HEK293 (cell line): ENCODE results near the gene B2M.
"Not testable (repeated sequence)": the region's sequence is repeated elsewhere in the genome, so short reads cannot be mapped to it uniquely, and the experiment has no call there.

Experiments
- CTCF ChIA-PET: fragments of 350-600 bp; formaldehyde crosslinking; extraction: SDS; loops from one replicate; lab custom pipeline; 2021; ENCODE audit warnings: antibody characterized with exemption; lab: Yijun Ruan, JAX
- POLR2A ChIA-PET: fragments of 300-600 bp; formaldehyde crosslinking; extraction: SDS; loops from one replicate; lab custom pipeline; 2020; ENCODE audit warnings: antibody characterized with exemption, inconsistent platforms; lab: Yijun Ruan, JAX
- H3K27ac ChIP-seq: fragments of 200-500 bp; sonication (Bioruptor generic); 2 replicates; pipeline ENCODE4 v1.5.1; 2014; ENCODE audit warnings: low read depth, low read length, control low read depth, inconsistent platforms; ENCODE audit errors: extremely low read depth
- H3K36me3 ChIP-seq, 2 experiments: fragments of 200-500 bp in 1 of 2; sonication (Bioruptor generic) in 1 of 2; 1 replicate in 1 of 2; 2 replicates in 1 of 2; pipeline ENCODE4 v1.5.1; 2014 to 2017; ENCODE audit warnings: inconsistent platforms in 2 of 2, low read length in 2 of 2; ENCODE audit not compliant: control insufficient read depth in 2 of 2, insufficient read depth in 1 of 2
- H3K4me1 ChIP-seq: fragments of 200-500 bp; sonication (Bioruptor generic); 2 replicates; pipeline ENCODE4 v1.5.1; 2014; ENCODE audit warnings: mild to moderate bottlenecking, low read length, inconsistent platforms; ENCODE audit not compliant: control insufficient read depth, insufficient read depth
- H3K4me3 ChIP-seq: 2 replicates; pipeline ENCODE4 v1.5.1; 2011; ENCODE audit warnings: low read depth, mild to moderate bottlenecking, control low read depth, low read length, moderate library complexity
- H3K9me3 ChIP-seq: fragments of 200-500 bp; sonication (Bioruptor generic); 2 replicates; pipeline ENCODE4 v1.5.1; 2014; ENCODE audit warnings: low read depth, low read length, inconsistent platforms; ENCODE audit not compliant: control insufficient read depth, insufficient read depth
- KLF1 ChIP-seq: fragments of 450-650 bp; formaldehyde crosslinking; IDR thresholded peaks from 2 replicates; pipeline ENCODE4 v1.5.1; 2016; ENCODE audit warnings: missing biosample characterization, missing genetic modification characterization
- KLF9 ChIP-seq: fragments of 450-650 bp; formaldehyde crosslinking; IDR thresholded peaks from 2 replicates; pipeline ENCODE4 v1.5.1; 2016; ENCODE audit warnings: missing biosample characterization, missing genetic modification characterization, low read depth
- OSR2 ChIP-seq: fragments of 450-650 bp; formaldehyde crosslinking; IDR thresholded peaks from 2 replicates; pipeline ENCODE4 v1.5.1; 2016; ENCODE audit warnings: missing biosample characterization, missing genetic modification characterization
- REPIN1 ChIP-seq: fragments of 450-650 bp; formaldehyde crosslinking; IDR thresholded peaks from 2 replicates; pipeline ENCODE4 v1.5.1; 2017; ENCODE audit warnings: missing biosample characterization, missing genetic modification characterization, low read depth
- SCRT2 ChIP-seq: fragments of 450-650 bp; formaldehyde crosslinking; IDR thresholded peaks from 2 replicates; pipeline ENCODE4 v1.5.1; 2016; ENCODE audit warnings: missing biosample characterization, missing genetic modification characterization
- TCF7L2 ChIP-seq: IDR thresholded peaks from 2 replicates; pipeline ENCODE4 v1.6.1; 2011; ENCODE audit warnings: low read depth, mild to moderate bottlenecking, inconsistent platforms, low read length, moderate library complexity, borderline replicate concordance
- ZBTB1 ChIP-seq: fragments of 450-650 bp; formaldehyde crosslinking; IDR thresholded peaks from 2 replicates; pipeline ENCODE4 v1.5.1; 2016; ENCODE audit warnings: missing biosample characterization, missing genetic modification characterization
- ZBTB20 ChIP-seq: fragments of 450-650 bp; formaldehyde crosslinking; IDR thresholded peaks from 2 replicates; pipeline ENCODE4 v1.5.1; 2016; ENCODE audit warnings: missing biosample characterization, missing genetic modification characterization
- ZNF266 ChIP-seq: fragments of 450-650 bp; formaldehyde crosslinking; IDR thresholded peaks from 2 replicates; pipeline ENCODE4 v1.5.1; 2016; ENCODE audit warnings: missing biosample characterization, missing genetic modification characterization, low read depth
- ZNF366 ChIP-seq: fragments of 450-650 bp; formaldehyde crosslinking; conservative IDR thresholded peaks from 2 replicates; pipeline ENCODE4 v1.5.1; 2016; ENCODE audit warnings: missing biosample characterization, missing genetic modification characterization
- ZNF416 ChIP-seq: fragments of 450-650 bp; formaldehyde crosslinking; IDR thresholded peaks from 2 replicates; pipeline ENCODE4 v1.5.1; 2016; ENCODE audit warnings: missing biosample characterization, missing genetic modification characterization
- ZNF426 ChIP-seq: fragments of 450-650 bp; formaldehyde crosslinking; IDR thresholded peaks from 2 replicates; pipeline ENCODE4 v1.5.1; 2017; ENCODE audit warnings: missing biosample characterization, missing genetic modification characterization, mild to moderate bottlenecking, inconsistent platforms, moderate library complexity
- ZNF549 ChIP-seq: fragments of 450-650 bp; IDR thresholded peaks from 2 replicates; pipeline ENCODE4 v1.5.1; 2018; ENCODE audit warnings: missing biosample characterization, missing genetic modification characterization, mild to moderate bottlenecking, inconsistent platforms, moderate library complexity
- ZNF621 ChIP-seq: fragments of 450-650 bp; formaldehyde crosslinking; IDR thresholded peaks from 2 replicates; pipeline ENCODE4 v1.5.1; 2017; ENCODE audit warnings: missing biosample characterization, missing genetic modification characterization
- ZNF776 ChIP-seq: fragments of 450-650 bp; formaldehyde crosslinking; IDR thresholded peaks from 2 replicates; pipeline ENCODE4 v1.5.0; 2017; ENCODE audit warnings: missing biosample characterization, missing genetic modification characterization, borderline replicate concordance
- TF ChIP-seq, protein P1 (sequence below): fragments of 450-650 bp; formaldehyde crosslinking; conservative IDR thresholded peaks from 2 replicates; pipeline ENCODE4 v1.5.1; 2016; ENCODE audit warnings: low read depth, missing biosample characterization, missing genetic modification characterization
- TF ChIP-seq, protein P2 (sequence below): fragments of 450-650 bp; formaldehyde crosslinking; IDR thresholded peaks from 2 replicates; pipeline ENCODE4 v1.5.1; 2017; ENCODE audit warnings: missing biosample characterization, missing genetic modification characterization

The B2M gene

DNA sequence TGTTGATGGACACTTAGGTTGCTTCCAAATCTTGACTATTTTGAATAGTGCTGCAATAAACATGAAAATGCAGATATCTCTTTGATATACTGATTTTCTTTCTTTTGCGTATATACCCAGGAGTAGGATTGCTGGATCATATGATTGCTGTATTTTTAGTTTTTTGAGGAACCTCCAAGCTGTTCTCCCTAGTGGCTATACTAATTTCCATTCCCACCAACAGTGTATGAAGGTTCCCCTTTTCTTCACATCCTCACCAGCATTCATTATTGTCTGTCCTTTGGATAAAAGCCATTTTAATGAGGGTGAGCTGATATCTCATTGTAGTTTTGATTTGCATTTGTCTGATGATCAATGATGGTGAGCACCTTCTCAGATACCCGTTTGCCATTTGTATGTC is 12.7 kb upstream of the B2M start:
- H3K36me3 ChIP-seq = no peaks in the 10 kb centered on the region
- POLR2A ChIA-PET = no interaction called here
- TF ChIP-seq ZNF366 = no peak
- no peak for TF ChIP-seq KLF9 (tag by site-specific recombination)
- no peak for TF ChIP-seq KLF1
- TF ChIP-seq ZBTB20 (tag by site-specific recombination) = no peak
- TF ChIP-seq ZNF621 (tag by site-specific recombination) = no peak
- no peak for TF ChIP-seq TCF7L2
- TF ChIP-seq REPIN1 (tag by site-specific recombination) = no peak
- no peak for TF ChIP-seq ZNF776 (tag by site-specific recombination)
- TF ChIP-seq ZNF266 (tag by site-specific recombination) = no peak
- no peak for TF ChIP-seq ZNF416 (tag by site-specific recombination)
- TF ChIP-seq, protein P1, sequence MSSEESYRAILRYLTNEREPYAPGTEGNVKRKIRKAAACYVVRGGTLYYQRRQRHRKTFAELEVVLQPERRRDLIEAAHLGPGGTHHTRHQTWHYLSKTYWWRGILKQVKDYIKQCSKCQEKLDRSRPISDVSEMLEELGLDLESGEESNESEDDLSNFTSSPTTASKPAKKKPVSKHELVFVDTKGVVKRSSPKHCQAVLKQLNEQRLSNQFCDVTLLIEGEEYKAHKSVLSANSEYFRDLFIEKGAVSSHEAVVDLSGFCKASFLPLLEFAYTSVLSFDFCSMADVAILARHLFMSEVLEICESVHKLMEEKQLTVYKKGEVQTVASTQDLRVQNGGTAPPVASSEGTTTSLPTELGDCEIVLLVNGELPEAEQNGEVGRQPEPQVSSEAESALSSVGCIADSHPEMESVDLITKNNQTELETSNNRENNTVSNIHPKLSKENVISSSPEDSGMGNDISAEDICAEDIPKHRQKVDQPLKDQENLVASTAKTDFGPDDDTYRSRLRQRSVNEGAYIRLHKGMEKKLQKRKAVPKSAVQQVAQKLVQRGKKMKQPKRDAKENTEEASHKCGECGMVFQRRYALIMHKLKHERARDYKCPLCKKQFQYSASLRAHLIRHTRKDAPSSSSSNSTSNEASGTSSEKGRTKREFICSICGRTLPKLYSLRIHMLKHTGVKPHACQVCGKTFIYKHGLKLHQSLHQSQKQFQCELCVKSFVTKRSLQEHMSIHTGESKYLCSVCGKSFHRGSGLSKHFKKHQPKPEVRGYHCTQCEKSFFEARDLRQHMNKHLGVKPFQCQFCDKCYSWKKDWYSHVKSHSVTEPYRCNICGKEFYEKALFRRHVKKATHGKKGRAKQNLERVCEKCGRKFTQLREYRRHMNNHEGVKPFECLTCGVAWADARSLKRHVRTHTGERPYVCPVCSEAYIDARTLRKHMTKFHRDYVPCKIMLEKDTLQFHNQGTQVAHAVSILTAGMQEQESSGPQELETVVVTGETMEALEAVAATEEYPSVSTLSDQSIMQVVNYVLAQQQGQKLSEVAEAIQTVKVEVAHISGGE (tag by site-specific recombination) = no peak
- TF ChIP-seq, protein P2, sequence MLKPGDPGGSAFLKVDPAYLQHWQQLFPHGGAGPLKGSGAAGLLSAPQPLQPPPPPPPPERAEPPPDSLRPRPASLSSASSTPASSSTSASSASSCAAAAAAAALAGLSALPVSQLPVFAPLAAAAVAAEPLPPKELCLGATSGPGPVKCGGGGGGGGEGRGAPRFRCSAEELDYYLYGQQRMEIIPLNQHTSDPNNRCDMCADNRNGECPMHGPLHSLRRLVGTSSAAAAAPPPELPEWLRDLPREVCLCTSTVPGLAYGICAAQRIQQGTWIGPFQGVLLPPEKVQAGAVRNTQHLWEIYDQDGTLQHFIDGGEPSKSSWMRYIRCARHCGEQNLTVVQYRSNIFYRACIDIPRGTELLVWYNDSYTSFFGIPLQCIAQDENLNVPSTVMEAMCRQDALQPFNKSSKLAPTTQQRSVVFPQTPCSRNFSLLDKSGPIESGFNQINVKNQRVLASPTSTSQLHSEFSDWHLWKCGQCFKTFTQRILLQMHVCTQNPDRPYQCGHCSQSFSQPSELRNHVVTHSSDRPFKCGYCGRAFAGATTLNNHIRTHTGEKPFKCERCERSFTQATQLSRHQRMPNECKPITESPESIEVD (tag by site-specific recombination) = no peak
- H3K27ac ChIP-seq = no peak overlapping the region
- CTCF ChIA-PET = interaction anchor here (0.6 to 1.0 kb wide), 3 partner anchors 35 to 40 kb away, joined by 3 read pairs; partner anchors contain the start of gene SPG11
- no peaks in the 10 kb centered on the region for H3K9me3 ChIP-seq
- no peak overlapping the region for H3K4me3 ChIP-seq
- H3K4me1 ChIP-seq = no peaks in the 10 kb centered on the region

DNA sequence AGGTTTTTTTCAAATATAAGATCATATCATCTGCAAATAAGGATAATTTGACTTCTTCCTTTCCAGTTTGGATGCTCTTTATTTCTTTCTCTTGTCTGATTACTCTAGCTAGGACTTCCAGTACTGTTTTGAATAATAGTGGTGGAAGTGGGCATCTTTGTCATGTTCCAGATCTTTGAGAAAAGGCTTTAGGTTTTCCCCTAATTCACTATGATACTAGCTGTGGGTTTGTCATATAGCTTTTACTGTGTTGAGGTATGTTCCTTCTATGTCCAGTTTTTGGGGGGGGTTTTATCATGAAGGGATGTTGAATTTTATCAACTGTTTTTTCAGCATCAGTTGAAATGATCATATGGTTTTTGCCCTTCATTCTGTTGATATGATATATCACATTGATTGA is 10.6 kb upstream of the B2M start:
- H3K27ac ChIP-seq, CTCF ChIA-PET, POLR2A ChIA-PET: not testable (repeated sequence)

DNA sequence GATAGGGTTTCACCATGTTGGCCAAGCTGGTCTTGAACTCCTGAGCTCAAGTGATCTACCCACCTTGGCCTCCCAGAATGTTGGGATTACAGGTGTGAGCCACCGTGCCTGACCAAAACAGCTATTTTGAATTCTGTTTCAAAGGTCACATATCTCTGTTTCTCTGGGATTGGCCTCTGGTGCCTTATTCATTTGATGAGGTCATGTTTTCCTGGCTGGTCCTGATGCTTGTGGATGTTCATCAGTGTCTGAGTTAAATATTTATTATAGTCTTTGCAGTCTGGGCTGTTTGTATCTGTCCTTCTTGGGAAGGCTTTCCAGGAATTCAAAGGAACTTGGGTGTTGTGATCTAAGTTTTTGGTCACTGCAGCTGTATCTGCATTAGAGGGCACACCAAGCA is 5.3 kb upstream of the B2M start:
- no peak overlapping the region for H3K27ac ChIP-seq
- POLR2A ChIA-PET = no interaction called here
- TF ChIP-seq ZBTB1 (tag by site-specific recombination) (no peak), SCRT2 (tag by site-specific recombination) (no peak), OSR2 (no peak), ZNF426 (tag by site-specific recombination) (no peak), ZNF549 (tag by site-specific recombination) (no peak)
- H3K36me3 ChIP-seq = no peaks in the 10 kb centered on the region
- H3K4me1 ChIP-seq = no peaks in the 10 kb centered on the region
- no peaks in the 10 kb centered on the region for H3K9me3 ChIP-seq
- CTCF ChIA-PET = interaction anchor here (1.5 kb wide), 1 partner anchor 43 kb away, joined by 4 read pairs; the partner anchor contains the start of gene SPG11
- H3K4me3 ChIP-seq = no peak overlapping the region

More for the DNA sequence above, 10.6 kb upstream of the B2M start:
- H3K9me3 ChIP-seq, H3K36me3 ChIP-seq, H3K4me1 ChIP-seq, H3K4me3 ChIP-seq: not testable (repeated sequence)
